ENCODE data around the gene SNRNP25.
"Not testable (repeated sequence)": the region's sequence is repeated elsewhere in the genome, so short reads cannot be mapped to it uniquely, and the experiment has no call there.

Gene SNRNP25

GRCh38 chr16:53346-54236, at the start of gene SNRNP25, which contains the start of gene POLR3K:
SNRNP25 (plus strand) TSS chr16:53828; CDS start chr16:54017, 189 bp downstream.
POLR3K (minus strand) TSS chr16:53608; CDS start chr16:53586, 22 bp downstream.
- peak; percentile 97 for DNase-seq (ENCODE audit: low read depth)

- no peak for DNase-seq (ENCODE audit: low read depth)
Observed at GRCh38 chr16:9903-10665, 43.5 kb upstream of the SNRNP25 start.

GRCh38 chr16:10772-11171, 42.9 kb upstream of the SNRNP25 start:
- peak; percentile 68 for DNase-seq (ENCODE audit: low read depth)

- not testable (repeated sequence) for DNase-seq (ENCODE audit: low read depth)
Observed at GRCh38 chr16:17062-17765, 36.4 kb upstream of the SNRNP25 start.

- DNase-seq (ENCODE audit: low read depth) = not testable (repeated sequence)
Observed at GRCh38 chr16:20886-21285, 32.7 kb upstream of the SNRNP25 start.

GRCh38 chr16:24151-24550, 29.5 kb upstream of the SNRNP25 start:
- not testable (repeated sequence) for DNase-seq (ENCODE audit: low read depth)

GRCh38 chr16:25926-26348, 27.7 kb upstream of the SNRNP25 start:
- DNase-seq (ENCODE audit: low read depth) = not testable (repeated sequence)

GRCh38 chr16:30627-31026, 23.0 kb upstream of the SNRNP25 start:
- DNase-seq (ENCODE audit: low read depth) = not testable (repeated sequence)

- not testable (repeated sequence) for DNase-seq (ENCODE audit: low read depth)
Observed at GRCh38 chr16:33154-33876, 20.3 kb upstream of the SNRNP25 start.

GRCh38 chr16:33877-34647, 19.6 kb upstream of the SNRNP25 start:
- no peak for DNase-seq (ENCODE audit: low read depth)

GRCh38 chr16:34648-34987, 19.0 kb upstream of the SNRNP25 start:
- DNase-seq (ENCODE audit: low read depth) = no peak

GRCh38 chr16:35011-35677, 18.5 kb upstream of the SNRNP25 start:
- no peak for DNase-seq (ENCODE audit: low read depth)

GRCh38 chr16:35678-36305, 17.8 kb upstream of the SNRNP25 start:
- no peak for DNase-seq (ENCODE audit: low read depth)

- no peak for DNase-seq (ENCODE audit: low read depth)
Observed at GRCh38 chr16:36336-36984, 17.2 kb upstream of the SNRNP25 start.

- DNase-seq (ENCODE audit: low read depth) = no peak
Observed at GRCh38 chr16:37511-37910, 16.1 kb upstream of the SNRNP25 start.

GRCh38 chr16:38206-38605, 15.4 kb upstream of the SNRNP25 start:
- DNase-seq (ENCODE audit: low read depth) = not testable (repeated sequence)

- DNase-seq (ENCODE audit: low read depth) = no peak
Observed at GRCh38 chr16:38941-39892, 14.4 kb upstream of the SNRNP25 start.

- no peak for DNase-seq (ENCODE audit: low read depth)
Observed at GRCh38 chr16:41439-42068, 12.1 kb upstream of the SNRNP25 start.

All from stimulated activated CD8-positive, alpha-beta memory T cell treated with anti-CD3 and anti-CD28 coated beads, Interleukin-7, amount 100 ng/mL, for 24 hours (primary cell).